Mesendoderm (in vitro differentiated cells): ENCODE results near the gene DNAL4.

Experiments
- DNase-seq: peaks from one replicate; pipeline ENCODE4 v3.0.0; 2013
- H2AK5ac ChIP-seq: 2 replicates; pipeline ENCODE4 v1.6.1; 2013; ENCODE audit warnings: low read length, inconsistent platforms
- H2BK120ac ChIP-seq: 2 replicates; pipeline ENCODE4 v1.6.1; 2013; ENCODE audit warnings: low read depth, mild to moderate bottlenecking, low read length, moderate library complexity, mixed read lengths
- H2BK15ac ChIP-seq: replicated peaks from 2 replicates; pipeline ENCODE4 v1.6.1; 2013; ENCODE audit warnings: low read depth, mild to moderate bottlenecking, moderate library complexity
- H2BK5ac ChIP-seq: 2 replicates; pipeline ENCODE4 v1.6.1; 2013; ENCODE audit warnings: low read length, inconsistent platforms
- H3K18ac ChIP-seq: 2 replicates; pipeline ENCODE4 v1.6.1; 2013; ENCODE audit warnings: mild to moderate bottlenecking, low read length, mixed read lengths
- H3K23ac ChIP-seq: one replicate; pipeline ENCODE4 v1.6.1; 2013; ENCODE audit warnings: low read length
- H3K27ac ChIP-seq: 2 replicates; pipeline ENCODE4 v1.5.1; 2013; ENCODE audit warnings: low read depth, mild to moderate bottlenecking, inconsistent platforms, low read length, moderate library complexity
- H3K27me3 ChIP-seq: 2 replicates; pipeline ENCODE4 v1.6.1; 2013; ENCODE audit warnings: low read length, control low read depth, mild to moderate bottlenecking, inconsistent platforms; ENCODE audit not compliant: insufficient read depth, poor library complexity
- H3K36me3 ChIP-seq: 2 replicates; pipeline ENCODE4 v1.6.1; 2013; ENCODE audit warnings: low read length, inconsistent platforms; ENCODE audit not compliant: control insufficient read depth, insufficient read depth
- H3K4ac ChIP-seq: one replicate; pipeline ENCODE4 v1.6.1; 2013; ENCODE audit warnings: low read depth, mild to moderate bottlenecking, low read length, moderate library complexity
- H3K4me1 ChIP-seq: 2 replicates; pipeline ENCODE4 v1.6.1; 2013; ENCODE audit warnings: low read depth, low read length, inconsistent platforms; ENCODE audit not compliant: control insufficient read depth
- H3K4me2 ChIP-seq: 2 replicates; pipeline ENCODE4 v1.6.1; 2013; ENCODE audit warnings: low read length
- H3K4me3 ChIP-seq: 2 replicates; pipeline ENCODE4 v1.5.1; 2013; ENCODE audit warnings: mild to moderate bottlenecking, low read length
- H3K56ac ChIP-seq: one replicate; pipeline ENCODE4 v1.6.1; 2013; ENCODE audit warnings: low read length
- H3K79me1 ChIP-seq: 2 replicates; pipeline ENCODE4 v1.6.1; 2013; ENCODE audit warnings: low read length, inconsistent platforms
- H3K79me2 ChIP-seq: 2 replicates; pipeline ENCODE4 v1.6.1; 2013; ENCODE audit warnings: mild to moderate bottlenecking, low read length; ENCODE audit not compliant: control insufficient read depth, insufficient read depth
- H3K9ac ChIP-seq: 2 replicates; pipeline ENCODE4 v1.6.1; 2013; ENCODE audit warnings: low read length, inconsistent platforms
- H4K5ac ChIP-seq: one replicate; pipeline ENCODE4 v1.6.1; 2013; ENCODE audit warnings: low read length
- H4K8ac ChIP-seq: one replicate; pipeline ENCODE4 v1.6.1; 2013; ENCODE audit warnings: low read depth, mild to moderate bottlenecking, control low read depth, low read length, moderate library complexity
- WGBS: extraction: QIAGEN DNeasy Blood & Tissue Kit; methylation state at CpG from one replicate; pipeline ENCODE4 v1.1.7; 2013; ENCODE audit warnings: low lambda C conversion rate, missing lambda C conversion rate; ENCODE audit not compliant: insufficient coverage; ENCODE audit errors: extremely low coverage; 5-methylcytosine and 5-hydroxymethylcytosine counted together

The DNAL4 gene

GRCh38 chr22:38798496-38798895 is 4.6 kb upstream of the DNAL4 start:
- H3K9ac ChIP-seq: no peak overlapping the region
- no peak overlapping the region for H4K5ac ChIP-seq
- no peak overlapping the region for H2BK15ac ChIP-seq
- no peaks in the 10 kb centered on the region for H3K79me2 ChIP-seq
- no peak overlapping the region for H4K8ac ChIP-seq
- H3K23ac ChIP-seq: no peak overlapping the region
- H3K27ac ChIP-seq: no peak overlapping the region
- H2BK120ac ChIP-seq: no peak overlapping the region
- H3K79me1 ChIP-seq: no peaks in the 10 kb centered on the region
- H3K36me3 ChIP-seq: no peaks in the 10 kb centered on the region
- no peak overlapping the region for H3K4ac ChIP-seq
- no peaks in the 10 kb centered on the region for H3K27me3 ChIP-seq
- no peak for DNase-seq
- no CpG with 5 or more reads among the region's 5 CpGs for WGBS
- no peak overlapping the region for H2AK5ac ChIP-seq
- H3K18ac ChIP-seq: no peak overlapping the region
- H3K4me1 ChIP-seq: no peaks in the 10 kb centered on the region
- no peak overlapping the region for H3K4me2 ChIP-seq
- no peak overlapping the region for H2BK5ac ChIP-seq
- H3K56ac ChIP-seq: no peak overlapping the region
- H3K4me3 ChIP-seq: no peak overlapping the region

DNA sequence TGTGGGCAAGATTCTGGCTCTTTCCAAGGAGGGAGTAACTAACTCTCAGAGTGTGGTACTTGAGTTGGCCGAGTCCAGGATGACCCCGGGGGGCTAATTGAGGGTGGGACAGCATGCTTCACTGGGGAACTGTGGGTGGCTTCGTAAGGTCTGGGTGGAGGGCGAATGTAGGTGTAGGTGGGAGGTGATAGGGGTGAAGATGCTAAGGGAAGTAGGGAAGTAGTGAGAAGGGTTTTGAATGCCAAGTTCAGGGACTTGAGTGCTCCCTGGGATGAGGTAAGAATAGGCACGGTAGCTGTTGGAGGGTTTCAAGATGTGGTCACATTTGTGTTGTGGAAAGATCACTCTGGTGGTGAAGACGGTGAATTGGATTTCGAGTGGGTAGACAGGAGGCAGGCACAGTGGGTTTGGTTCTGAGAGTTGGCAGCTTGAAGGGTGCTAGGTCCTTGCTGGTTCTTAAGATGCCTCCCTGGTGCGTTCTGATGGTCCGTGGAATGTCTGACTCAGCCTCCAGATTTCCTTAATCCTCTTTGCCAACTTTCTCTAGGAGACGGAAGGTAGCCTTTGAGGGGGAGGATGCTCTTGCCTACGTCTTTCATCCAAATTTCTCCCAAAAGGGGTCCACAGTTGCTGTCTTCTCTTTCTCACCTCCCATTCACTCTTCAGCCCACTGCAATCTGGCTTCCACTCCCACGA is 2.5 kb upstream of the DNAL4 start:
- no peaks in the 10 kb centered on the region for H3K27me3 ChIP-seq
- H3K4me2 ChIP-seq: no peak overlapping the region

DNA sequence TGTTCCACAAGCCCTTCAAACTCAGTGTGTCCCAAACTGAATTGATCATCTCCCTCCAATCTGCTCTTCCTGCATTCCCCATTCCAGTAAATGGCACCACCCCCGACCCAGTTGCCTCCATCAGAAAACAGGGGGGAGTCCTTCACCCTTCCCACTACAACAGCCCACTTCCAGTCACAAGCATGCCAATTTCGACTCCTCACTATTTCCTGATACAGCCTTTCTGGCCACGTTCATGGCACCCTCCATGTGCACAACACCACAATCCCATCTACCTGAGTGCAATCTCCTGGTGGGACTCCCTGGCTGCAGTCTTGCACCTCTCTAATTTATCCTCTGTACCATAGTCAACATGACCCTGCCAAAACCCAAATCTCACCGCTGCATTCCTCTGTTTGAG is 1.6 kb upstream of the DNAL4 start:
- no peak for DNase-seq
- no peak overlapping the region for H3K23ac ChIP-seq

More for the DNA sequence above, 2.5 kb upstream of the DNAL4 start:
- H2BK5ac ChIP-seq: no peak overlapping the region
- H3K4me3 ChIP-seq: no peak overlapping the region
- 100% methylated on average over 1 of the region's 12 CpGs for WGBS
- peaks cover 5% of the 10 kb centered on the region for H3K4me1 ChIP-seq
- no peak for DNase-seq
- no peak overlapping the region for H4K8ac ChIP-seq
- H3K36me3 ChIP-seq: no peaks in the 10 kb centered on the region
- no peak overlapping the region for H3K56ac ChIP-seq
- H3K9ac ChIP-seq: no peak overlapping the region
- no peak overlapping the region for H3K23ac ChIP-seq
- H3K4ac ChIP-seq: no peak overlapping the region
- H3K18ac ChIP-seq: no peak overlapping the region
- H2BK15ac ChIP-seq: no peak overlapping the region
- no peak overlapping the region for H2BK120ac ChIP-seq
- H3K27ac ChIP-seq: no peak overlapping the region
- no peak overlapping the region for H4K5ac ChIP-seq
- H3K79me2 ChIP-seq: no peaks in the 10 kb centered on the region
- no peaks in the 10 kb centered on the region for H3K79me1 ChIP-seq
- H2AK5ac ChIP-seq: no peak overlapping the region

DNA sequence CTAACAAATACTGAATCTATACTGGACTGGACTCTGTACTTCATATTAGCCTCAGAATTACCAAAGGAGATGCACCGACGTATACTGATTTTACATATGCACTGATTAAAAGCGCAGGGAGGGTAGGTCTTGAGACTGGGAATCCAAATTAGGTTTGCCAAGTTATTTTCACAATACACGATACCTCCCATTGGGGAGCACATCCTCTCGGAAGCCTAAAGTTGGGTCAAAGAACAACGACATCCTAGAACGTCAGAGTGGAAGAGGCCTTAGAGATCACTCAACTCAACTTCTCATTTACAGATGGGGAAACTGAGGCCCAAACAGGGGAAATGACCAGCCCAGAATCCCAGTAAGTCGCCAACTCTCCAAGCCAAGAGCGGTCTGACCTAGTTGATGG is 626 bp downstream of the DNAL4 start:
- no peaks in the 10 kb centered on the region for H3K36me3 ChIP-seq
- peak overlapping the region; percentile 81 for H3K4me2 ChIP-seq
- no peak overlapping the region for H3K27ac ChIP-seq
- no peak overlapping the region for H3K23ac ChIP-seq
- no peak overlapping the region for H2BK120ac ChIP-seq
- WGBS: no CpG with 5 or more reads among the region's 9 CpGs
- peak overlapping the region; percentile 70 for H3K9ac ChIP-seq
- H4K8ac ChIP-seq: no peak overlapping the region
- H2BK15ac ChIP-seq: no peak overlapping the region
- H3K56ac ChIP-seq: peak overlapping the region; percentile 77
- no peaks in the 10 kb centered on the region for H3K79me2 ChIP-seq
- no peak overlapping the region for H2BK5ac ChIP-seq
- no peak overlapping the region for H4K5ac ChIP-seq
- no peaks in the 10 kb centered on the region for H3K27me3 ChIP-seq
- H2AK5ac ChIP-seq: no peak overlapping the region
- H3K4ac ChIP-seq: no peak overlapping the region
- H3K79me1 ChIP-seq: no peaks in the 10 kb centered on the region
- peak overlapping the region; percentile 70 for H3K4me3 ChIP-seq
- H3K4me1 ChIP-seq: peaks cover 5% of the 10 kb centered on the region
- DNase-seq: peak; percentile 30
- H3K18ac ChIP-seq: no peak overlapping the region

More for the DNA sequence above, 1.6 kb upstream of the DNAL4 start:
- no peak overlapping the region for H4K5ac ChIP-seq
- no peak overlapping the region for H3K56ac ChIP-seq
- no peak overlapping the region for H3K4me2 ChIP-seq
- no peak overlapping the region for H3K18ac ChIP-seq
- H3K79me2 ChIP-seq: no peaks in the 10 kb centered on the region
- WGBS: no CpG with 5 or more reads among the region's 4 CpGs
- peaks cover 5% of the 10 kb centered on the region for H3K4me1 ChIP-seq
- no peaks in the 10 kb centered on the region for H3K79me1 ChIP-seq
- no peak overlapping the region for H3K9ac ChIP-seq
- no peaks in the 10 kb centered on the region for H3K27me3 ChIP-seq
- H2BK15ac ChIP-seq: no peak overlapping the region
- H3K4ac ChIP-seq: no peak overlapping the region
- H4K8ac ChIP-seq: no peak overlapping the region
- no peak overlapping the region for H3K4me3 ChIP-seq
- H2AK5ac ChIP-seq: no peak overlapping the region
- no peak overlapping the region for H2BK5ac ChIP-seq
- H2BK120ac ChIP-seq: no peak overlapping the region
- no peaks in the 10 kb centered on the region for H3K36me3 ChIP-seq
- no peak overlapping the region for H3K27ac ChIP-seq

DNA sequence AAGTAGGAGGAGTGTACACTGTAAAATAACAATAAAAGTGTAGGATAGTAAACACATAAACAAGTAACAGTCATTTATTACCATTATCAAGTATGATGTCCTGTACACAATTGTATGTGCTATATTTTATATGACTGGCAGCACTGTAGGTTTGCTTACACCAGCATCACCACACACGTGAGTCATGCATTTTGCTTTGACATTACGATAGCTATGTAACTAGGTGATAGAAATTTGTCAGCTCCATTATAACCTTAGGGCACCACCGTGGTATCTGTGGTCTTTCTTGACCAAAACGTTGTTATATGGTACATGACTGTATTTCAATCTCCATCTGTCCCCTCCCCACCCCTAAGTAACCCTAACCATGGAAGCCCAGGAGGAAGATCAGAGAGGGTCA is 1.1 kb downstream of the DNAL4 start:
- Histone ChIP-seq H3K4me1 (peaks cover 5% of the 10 kb centered on the region), H2BK5ac (no peak overlapping the region), H4K5ac (no peak overlapping the region), H3K4me3 (no peak overlapping the region), H3K18ac (no peak overlapping the region), H3K36me3 (no peaks in the 10 kb centered on the region), H3K4ac (no peak overlapping the region), H3K27me3 (no peaks in the 10 kb centered on the region), H3K56ac (no peak overlapping the region), H2BK15ac (no peak overlapping the region), H4K8ac (no peak overlapping the region), H3K23ac (no peak overlapping the region), H3K4me2 (no peak overlapping the region), H3K27ac (no peak overlapping the region), H3K79me2 (no peaks in the 10 kb centered on the region), H2BK120ac (no peak overlapping the region), H3K79me1 (no peaks in the 10 kb centered on the region), H3K9ac (no peak overlapping the region), H2AK5ac (no peak overlapping the region)
- DNase-seq: no peak
- WGBS: no CpG with 5 or more reads among the region's 4 CpGs

DNA sequence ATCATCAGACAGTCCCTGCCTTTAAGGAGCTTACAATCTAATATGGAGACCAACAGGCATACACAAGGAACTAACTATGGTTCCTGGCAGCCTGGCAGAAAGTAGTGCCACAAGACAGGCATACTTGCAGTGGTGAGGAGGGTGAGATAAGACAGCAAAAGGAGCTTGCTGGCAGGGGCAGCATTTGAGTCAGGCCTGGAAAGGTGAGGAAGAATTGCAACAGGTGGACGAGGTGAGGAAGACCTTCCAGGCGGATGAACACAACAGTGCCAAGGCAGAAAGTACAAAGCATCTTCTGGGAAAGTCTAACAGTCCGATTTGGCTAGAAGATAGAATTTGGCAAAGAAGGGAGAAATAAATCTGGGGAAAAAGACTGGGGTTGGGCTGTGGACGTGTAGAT is 4.3 kb downstream of the DNAL4 start:
- Histone ChIP-seq H3K27me3 (no peaks in the 10 kb centered on the region), H4K8ac (no peak overlapping the region), H2AK5ac (no peak overlapping the region), H3K56ac (no peak overlapping the region), H3K9ac (no peak overlapping the region), H2BK5ac (no peak overlapping the region), H3K4ac (no peak overlapping the region), H3K18ac (no peak overlapping the region), H3K27ac (no peak overlapping the region), H2BK15ac (no peak overlapping the region), H3K4me3 (no peak overlapping the region), H3K23ac (no peak overlapping the region), H3K36me3 (no peaks in the 10 kb centered on the region), H2BK120ac (no peak overlapping the region), H3K4me1 (peaks cover 5% of the 10 kb centered on the region), H3K79me1 (no peaks in the 10 kb centered on the region), H3K79me2 (no peaks in the 10 kb centered on the region), H4K5ac (no peak overlapping the region), H3K4me2 (no peak overlapping the region)
- DNase-seq: no peak
- no CpG with 5 or more reads among the region's 4 CpGs for WGBS
